Left kidney (tissue), 2 donors: ENCODE data around the gene MAP3K12. TPM values are rescaled to one million over a fixed set of nuclear protein-coding genes. Genes with fewer than 3 reads are reported as not detected.
"Not testable (repeated sequence)": the region's sequence is repeated elsewhere in the genome, so short reads cannot be mapped to it uniquely, and the experiment has no call there.

Experiments
- DNase-seq: peaks from one replicate; pipeline ENCODE4 v3.0.0-alpha.2; 2013
- polyA plus RNA-seq: library from polyadenylated mRNA; unstranded; fragments of 120-200 nt; gene quantifications from one replicate; pipeline ENCODE4 v1.2.1, GENCODE V29; 2013; ENCODE audit not compliant: insufficient read length

The MAP3K12 gene
- polyA plus RNA-seq, 1 donor = 38.5 TPM

GRCh38 chr12:53441040-53441833 lies 58.0 kb downstream of the MAP3K12 start, which contains the start of gene PRR13:
Gene PRR13 (plus strand): TSS chr12:53441734. CDS start chr12:53442715, 981 bp downstream.
- peak; percentile 99 for DNase-seq

- not testable (repeated sequence) for DNase-seq
Measured at GRCh38 chr12:53439582-53439981, 59.7 kb downstream of the MAP3K12 start.

GRCh38 chr12:53435326-53435725 lies 63.9 kb downstream of the MAP3K12 start:
- DNase-seq = not testable (repeated sequence)

- DNase-seq = no peak
Measured at GRCh38 chr12:53431187-53431586, 68.1 kb downstream of the MAP3K12 start.

- no peak for DNase-seq
Measured at GRCh38 chr12:53430116-53430515, 69.1 kb downstream of the MAP3K12 start.

Other genes with a start within 250 kb of the MAP3K12 start
- 18.9 TPM for gene ESPL1, start 231.2 kb downstream of the MAP3K12 start, polyA plus RNA-seq
- gene PFDN5, start 203.9 kb downstream of the MAP3K12 start, polyA plus RNA-seq = 623 TPM
- gene MYG1, start 199.8 kb downstream of the MAP3K12 start, polyA plus RNA-seq = 49.1 TPM
- gene AAAS, start 177.8 kb downstream of the MAP3K12 start, polyA plus RNA-seq = 92.2 TPM
- 0.15 TPM for gene SP7, start 163.1 kb downstream of the MAP3K12 start, polyA plus RNA-seq
- gene SP1, start 119.3 kb downstream of the MAP3K12 start, polyA plus RNA-seq = 92.3 TPM
- 0.63 TPM for gene AMHR2, start 75.6 kb downstream of the MAP3K12 start, polyA plus RNA-seq
- gene PRR13, start 57.7 kb downstream of the MAP3K12 start, polyA plus RNA-seq = 184 TPM
- 1,185 TPM for gene PCBP2, start 47.4 kb downstream of the MAP3K12 start, polyA plus RNA-seq
- 48.4 TPM for gene TARBP2, start 1.8 kb upstream of the MAP3K12 start, polyA plus RNA-seq
- gene NPFF, start 8.0 kb upstream of the MAP3K12 start, polyA plus RNA-seq = 2.1 TPM
- 52.4 TPM for gene ATF7, start 126.9 kb upstream of the MAP3K12 start, polyA plus RNA-seq
- 483 TPM for gene ATP5MC2, start 176.6 kb upstream of the MAP3K12 start, polyA plus RNA-seq
- gene CALCOCO1, start 228.0 kb upstream of the MAP3K12 start, polyA plus RNA-seq = 137 TPM